ENCODE data around the gene PRR18. TPM values are rescaled to one million over a fixed set of nuclear protein-coding genes. Genes with fewer than 3 reads are reported as not detected.

PRR18 gene
- total RNA-seq, 1 donor from 2014 or later, result not detected

DNA sequence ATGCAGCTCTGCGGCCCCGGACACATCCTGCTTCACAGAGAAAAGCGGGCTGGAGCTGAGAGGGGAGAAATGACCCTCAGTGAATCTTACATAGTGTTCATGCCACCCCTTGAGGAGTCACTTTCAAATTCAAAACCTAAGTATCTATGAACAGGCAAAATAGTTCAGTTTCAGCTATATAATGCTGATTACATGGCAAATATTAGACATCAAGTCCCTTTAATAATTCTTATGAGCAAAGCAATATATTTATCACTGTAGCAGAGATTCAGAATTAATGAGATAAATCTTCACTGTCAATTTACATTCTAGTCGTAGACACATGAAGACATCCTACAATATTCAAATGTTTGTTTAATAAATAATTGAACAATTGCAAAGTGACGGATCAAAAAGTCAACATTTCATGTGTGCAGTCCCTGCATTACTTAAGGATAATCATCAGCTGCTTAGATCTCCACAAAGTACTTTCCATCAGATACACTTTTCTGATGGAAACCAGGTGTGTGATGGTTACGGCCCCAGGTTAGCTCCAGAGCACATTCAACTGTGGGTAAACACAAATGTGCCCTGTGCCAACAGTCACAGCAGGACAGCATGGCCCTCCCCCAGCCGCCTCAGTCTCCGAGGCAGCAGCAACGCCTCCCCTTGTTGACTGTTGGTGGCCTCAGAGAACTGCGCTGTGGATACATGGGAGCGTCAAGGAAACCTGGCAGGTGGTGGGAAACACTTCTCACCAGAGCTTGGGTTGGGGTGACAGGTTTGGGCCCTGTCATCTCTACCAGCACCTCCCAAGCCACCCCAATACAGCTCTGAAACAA lies 787 bp upstream of the PRR18 start:
- TF ChIP-seq, protein P1, sequence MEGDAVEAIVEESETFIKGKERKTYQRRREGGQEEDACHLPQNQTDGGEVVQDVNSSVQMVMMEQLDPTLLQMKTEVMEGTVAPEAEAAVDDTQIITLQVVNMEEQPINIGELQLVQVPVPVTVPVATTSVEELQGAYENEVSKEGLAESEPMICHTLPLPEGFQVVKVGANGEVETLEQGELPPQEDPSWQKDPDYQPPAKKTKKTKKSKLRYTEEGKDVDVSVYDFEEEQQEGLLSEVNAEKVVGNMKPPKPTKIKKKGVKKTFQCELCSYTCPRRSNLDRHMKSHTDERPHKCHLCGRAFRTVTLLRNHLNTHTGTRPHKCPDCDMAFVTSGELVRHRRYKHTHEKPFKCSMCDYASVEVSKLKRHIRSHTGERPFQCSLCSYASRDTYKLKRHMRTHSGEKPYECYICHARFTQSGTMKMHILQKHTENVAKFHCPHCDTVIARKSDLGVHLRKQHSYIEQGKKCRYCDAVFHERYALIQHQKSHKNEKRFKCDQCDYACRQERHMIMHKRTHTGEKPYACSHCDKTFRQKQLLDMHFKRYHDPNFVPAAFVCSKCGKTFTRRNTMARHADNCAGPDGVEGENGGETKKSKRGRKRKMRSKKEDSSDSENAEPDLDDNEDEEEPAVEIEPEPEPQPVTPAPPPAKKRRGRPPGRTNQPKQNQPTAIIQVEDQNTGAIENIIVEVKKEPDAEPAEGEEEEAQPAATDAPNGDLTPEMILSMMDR (IDR thresholded peaks at IDR 0.05), result no peak
- H3K27ac Mint-ChIP-seq (ENCODE audit: unreplicated experiment), result no peak overlapping the region
- peaks cover 45% of the 10 kb centered on the region for H3K27me3 Mint-ChIP-seq (ENCODE audit: unreplicated experiment)
- no peaks in the 10 kb centered on the region for H3K9me3 Mint-ChIP-seq (ENCODE audit: unreplicated experiment)
- no peak for DNase-seq (ENCODE audit: extremely low spot score, unreplicated experiment)
- peaks cover 8% of the 10 kb centered on the region for H3K4me1 Mint-ChIP-seq (ENCODE audit: unreplicated experiment)
- H3K36me3 Mint-ChIP-seq (ENCODE audit: unreplicated experiment), result no peaks in the 10 kb centered on the region
- peak overlapping the region; percentile 62 for H3K4me3 Mint-ChIP-seq (ENCODE audit: unreplicated experiment)

DNA sequence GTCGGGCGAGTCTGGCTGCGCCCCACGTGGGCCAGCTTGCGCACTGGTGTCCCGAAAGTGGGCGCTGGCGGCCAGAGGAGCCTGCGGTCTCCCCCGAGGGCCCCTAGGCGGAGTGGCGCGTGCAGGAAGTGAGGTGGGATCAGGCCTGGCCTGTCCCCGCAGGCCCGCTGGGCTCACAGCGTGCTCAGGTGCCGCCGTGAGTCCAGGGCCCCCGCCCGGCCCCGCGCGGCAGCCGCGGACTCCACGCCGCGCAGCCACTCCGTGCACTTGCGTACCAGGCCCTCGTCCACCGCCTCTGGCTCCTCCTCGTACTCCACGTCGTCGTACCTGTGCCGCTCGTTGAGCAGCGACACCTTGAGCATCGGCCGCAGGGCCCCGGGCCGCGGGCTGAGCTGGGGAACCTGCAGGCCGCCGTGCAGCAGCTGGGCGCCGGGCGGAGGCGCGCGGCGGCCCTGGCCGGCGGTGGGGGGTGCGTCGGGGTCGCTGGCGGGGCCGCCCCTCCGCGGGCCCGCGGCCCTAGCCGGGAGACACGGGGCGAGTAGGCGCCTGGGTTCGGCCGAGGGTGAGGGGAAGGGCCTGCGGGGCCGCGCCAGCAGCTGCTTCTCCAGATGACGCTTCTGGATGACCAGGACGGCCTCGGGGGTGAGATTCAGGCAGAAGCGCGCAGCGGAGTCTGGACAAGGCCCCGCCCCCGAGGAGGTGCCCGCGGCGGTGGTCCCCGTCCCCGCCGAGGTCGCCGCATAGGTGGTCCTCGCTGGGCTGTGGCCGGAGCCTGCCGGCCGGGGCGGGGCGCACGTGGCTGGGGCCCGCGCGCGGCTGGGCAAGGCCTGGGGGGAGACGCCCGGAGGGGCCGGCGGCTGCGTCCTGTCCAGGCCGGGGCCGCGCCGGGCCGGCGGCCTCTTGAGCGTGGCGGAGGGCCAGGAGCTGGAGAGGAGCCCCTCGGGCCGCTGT lies 835 bp downstream of the PRR18 start:
- Mint-ChIP-seq H3K27me3 (ENCODE audit: unreplicated experiment) (peaks cover 58% of the 10 kb centered on the region), H3K4me1 (ENCODE audit: unreplicated experiment) (peaks cover 4% of the 10 kb centered on the region), H3K36me3 (ENCODE audit: unreplicated experiment) (no peaks in the 10 kb centered on the region), H3K27ac (ENCODE audit: unreplicated experiment) (no peak overlapping the region), H3K9me3 (ENCODE audit: unreplicated experiment) (no peaks in the 10 kb centered on the region), H3K4me3 (ENCODE audit: unreplicated experiment) (peak overlapping the region; percentile 40)
- DNase-seq (ENCODE audit: extremely low spot score, unreplicated experiment), result no peak
- TF ChIP-seq, protein P1 (IDR thresholded peaks at IDR 0.05), result no peak

DNA sequence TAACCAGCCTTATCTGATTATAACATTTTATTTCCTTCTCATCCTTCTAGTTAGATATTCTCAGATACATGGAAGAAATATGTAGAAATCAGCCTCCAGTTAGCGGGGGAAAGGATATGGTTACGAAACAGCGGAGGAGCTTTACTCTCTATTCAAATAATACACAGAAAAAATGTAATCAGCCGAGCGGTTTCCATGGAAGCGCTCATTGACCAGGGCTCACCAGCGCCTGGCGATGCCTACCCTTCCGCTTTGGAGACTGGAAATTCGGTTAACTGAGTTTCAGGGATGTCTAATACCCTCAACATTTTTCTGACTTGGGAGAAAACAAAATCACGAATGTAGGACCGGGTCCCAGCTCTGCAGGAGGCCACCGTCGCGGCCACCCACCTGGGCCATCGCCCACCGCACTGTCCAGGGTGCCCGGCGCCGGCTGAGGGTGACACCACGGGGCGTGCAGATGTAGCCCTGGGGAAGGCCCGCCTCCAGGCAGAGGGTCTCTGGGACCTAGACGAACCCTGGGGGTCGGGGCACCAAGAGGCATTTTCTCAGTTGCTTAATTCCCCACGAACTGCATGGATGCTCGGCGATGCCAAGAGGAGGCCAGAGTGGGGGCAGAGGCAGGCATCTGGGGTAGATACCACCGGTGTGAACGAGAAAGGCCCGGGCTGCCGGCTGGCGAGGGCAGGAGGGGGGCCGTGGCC lies 1.7 kb downstream of the PRR18 start:
- H3K4me3 Mint-ChIP-seq (ENCODE audit: unreplicated experiment), result peak overlapping the region; percentile 60
- H3K4me1 Mint-ChIP-seq (ENCODE audit: unreplicated experiment), result peaks cover 4% of the 10 kb centered on the region

GRCh38 chr6:166305562-166306117 lies 2.6 kb downstream of the PRR18 start:
- no peaks in the 10 kb centered on the region for H3K9me3 Mint-ChIP-seq (ENCODE audit: unreplicated experiment)
- DNase-seq (ENCODE audit: extremely low spot score, unreplicated experiment), result no peak
- H3K27me3 Mint-ChIP-seq (ENCODE audit: unreplicated experiment), result peaks cover 55% of the 10 kb centered on the region
- H3K4me1 Mint-ChIP-seq (ENCODE audit: unreplicated experiment), result peaks cover 4% of the 10 kb centered on the region
- no peaks in the 10 kb centered on the region for H3K36me3 Mint-ChIP-seq (ENCODE audit: unreplicated experiment)
- H3K27ac Mint-ChIP-seq (ENCODE audit: unreplicated experiment), result no peak overlapping the region
- H3K4me3 Mint-ChIP-seq (ENCODE audit: unreplicated experiment), result no peak overlapping the region
- TF ChIP-seq, protein P1 (IDR thresholded peaks at IDR 0.05), result no peak

More for the DNA sequence above, 1.7 kb downstream of the PRR18 start:
- TF ChIP-seq, protein P1 (IDR thresholded peaks at IDR 0.05), result no peak
- Mint-ChIP-seq H3K27me3 (ENCODE audit: unreplicated experiment) (peaks cover 58% of the 10 kb centered on the region), H3K27ac (ENCODE audit: unreplicated experiment) (no peak overlapping the region), H3K9me3 (ENCODE audit: unreplicated experiment) (no peaks in the 10 kb centered on the region), H3K36me3 (ENCODE audit: unreplicated experiment) (no peaks in the 10 kb centered on the region)
- no peak for DNase-seq (ENCODE audit: extremely low spot score, unreplicated experiment)
